HK-2 (cell line): ENCODE measurements around the gene RB1.
"Not testable (repeated sequence)": the region's sequence is repeated elsewhere in the genome, so short reads cannot be mapped to it uniquely, and the experiment has no call there.

Source experiments
- DNase-seq: peaks from one replicate; pipeline ENCODE4 v3.0.0-alpha.2; 2018; ENCODE audit not compliant: unreplicated experiment

The RB1 gene

DNA sequence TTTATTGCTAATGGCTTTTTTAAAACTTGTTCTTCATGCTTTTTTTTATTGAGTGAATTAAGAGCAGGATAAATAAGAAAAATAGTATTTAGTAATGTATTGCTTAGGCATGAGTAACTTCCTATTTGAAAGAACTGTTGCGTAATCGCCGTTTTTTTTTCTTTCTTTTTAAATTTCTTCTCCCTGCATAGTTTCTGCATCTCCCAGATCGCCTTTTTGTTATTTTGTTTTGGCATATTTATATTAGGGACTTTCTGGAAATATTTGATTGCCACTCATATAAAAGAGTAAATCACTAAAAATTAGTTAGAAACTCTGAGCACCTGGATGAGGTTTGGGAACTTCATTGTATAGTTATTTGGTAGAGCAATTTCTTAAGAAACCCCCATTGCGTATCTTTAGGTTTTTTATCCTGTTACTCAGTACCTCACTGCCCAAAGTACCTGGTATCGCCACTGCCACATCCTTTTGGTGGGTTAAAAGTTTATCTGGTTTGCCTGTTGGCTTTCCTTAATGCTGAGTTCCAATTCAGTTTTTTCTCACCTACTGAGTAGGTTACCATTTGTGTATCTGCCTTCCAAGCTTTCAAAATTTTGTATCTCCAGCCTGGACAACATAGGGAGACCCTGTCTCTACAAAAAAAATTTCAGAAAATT lies 145.5 kb downstream of the RB1 start:
- DNase-seq = no peak

DNA sequence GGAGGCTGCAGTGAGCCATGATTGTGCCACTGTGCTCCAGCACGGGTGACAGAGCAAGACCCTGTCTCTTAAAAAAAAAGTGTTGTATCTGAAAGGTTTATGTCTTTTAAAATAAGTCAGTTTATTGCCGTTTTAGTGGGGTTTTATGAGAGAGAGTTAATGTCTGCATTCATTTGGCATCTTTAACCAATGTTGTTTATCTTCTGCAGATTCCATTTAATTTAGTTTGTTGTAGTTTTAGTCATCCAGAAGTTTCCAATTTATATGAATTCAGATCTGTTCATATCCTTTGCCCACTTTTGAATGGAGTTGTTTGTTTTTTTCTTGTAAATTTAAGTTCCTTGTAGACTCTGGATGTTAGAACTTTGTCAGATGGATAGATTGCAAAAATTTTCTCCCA lies 146.1 kb downstream of the RB1 start:
- DNase-seq = no peak

DNA sequence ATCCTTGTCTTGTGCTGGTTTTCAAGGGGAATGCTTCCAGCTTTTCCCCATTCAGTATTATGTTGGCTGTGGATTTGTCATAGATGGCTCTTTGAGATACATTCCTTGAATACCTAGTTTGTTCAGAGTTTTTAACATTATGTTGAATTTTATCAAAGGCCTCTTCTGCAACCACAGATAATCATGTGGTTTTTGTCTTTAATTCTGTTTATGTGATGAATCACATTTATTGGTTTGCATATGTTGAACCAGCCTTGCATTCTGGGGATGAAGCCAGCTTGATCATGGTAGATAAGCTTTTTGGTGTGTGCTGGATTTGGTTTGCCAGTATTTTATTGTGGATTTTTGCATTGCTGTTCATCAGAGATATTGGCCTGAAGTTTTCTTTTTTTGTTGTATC lies 147.6 kb downstream of the RB1 start:
- not testable (repeated sequence) for DNase-seq

DNA sequence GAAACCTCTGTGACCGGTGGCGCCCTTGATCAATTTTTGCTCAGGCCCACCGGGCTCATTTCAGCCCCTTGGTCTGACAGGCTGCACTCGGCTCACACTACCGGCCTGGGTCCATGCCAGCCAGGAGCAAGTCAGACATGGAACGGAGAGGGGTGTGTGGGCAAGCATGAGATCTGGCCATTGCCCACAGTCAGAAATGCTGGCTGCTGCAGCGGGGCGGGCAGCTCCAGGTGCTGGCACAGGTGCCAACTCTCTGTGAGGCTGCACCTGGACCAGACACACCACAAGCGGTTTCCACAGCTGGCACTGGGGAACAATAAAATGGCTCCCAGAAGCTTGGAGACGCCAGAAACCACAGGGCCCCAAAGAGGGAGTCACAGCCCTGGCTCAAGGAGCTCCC lies 153.0 kb downstream of the RB1 start:
- DNase-seq = no peak

DNA sequence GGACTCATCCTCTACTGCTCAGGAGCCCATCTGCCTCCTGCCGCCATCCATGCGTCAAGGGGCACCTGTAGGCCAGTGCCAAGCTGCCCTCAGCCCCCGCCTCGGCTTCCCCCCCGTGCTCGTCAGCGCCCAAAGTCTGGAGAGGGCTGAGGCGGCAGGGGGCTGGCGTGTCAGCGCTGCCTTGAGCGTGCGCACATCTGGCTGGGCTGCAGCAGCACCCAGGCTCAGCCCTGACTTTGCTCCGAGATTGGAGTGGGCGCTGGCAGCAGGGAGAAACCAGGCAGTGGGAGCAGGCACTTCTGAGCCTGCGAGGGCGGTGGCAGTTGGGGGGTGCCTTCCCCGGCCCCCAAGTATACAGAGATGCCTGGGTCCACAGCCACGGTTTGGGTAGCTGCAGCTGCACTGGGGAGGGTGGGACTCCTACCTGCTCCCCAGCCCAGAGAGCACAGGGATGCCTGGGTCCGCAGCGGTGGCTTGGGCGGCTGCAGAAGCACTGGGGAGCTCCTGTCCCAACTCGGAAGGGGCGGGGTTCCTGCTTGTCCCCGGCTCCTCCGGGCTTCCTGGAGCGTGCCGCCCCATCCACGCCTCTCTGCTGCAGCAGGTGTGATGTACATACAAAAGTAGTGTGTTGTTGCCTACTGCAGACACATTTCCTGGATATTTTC lies 154.2 kb downstream of the RB1 start:
- DNase-seq = no peak

DNA sequence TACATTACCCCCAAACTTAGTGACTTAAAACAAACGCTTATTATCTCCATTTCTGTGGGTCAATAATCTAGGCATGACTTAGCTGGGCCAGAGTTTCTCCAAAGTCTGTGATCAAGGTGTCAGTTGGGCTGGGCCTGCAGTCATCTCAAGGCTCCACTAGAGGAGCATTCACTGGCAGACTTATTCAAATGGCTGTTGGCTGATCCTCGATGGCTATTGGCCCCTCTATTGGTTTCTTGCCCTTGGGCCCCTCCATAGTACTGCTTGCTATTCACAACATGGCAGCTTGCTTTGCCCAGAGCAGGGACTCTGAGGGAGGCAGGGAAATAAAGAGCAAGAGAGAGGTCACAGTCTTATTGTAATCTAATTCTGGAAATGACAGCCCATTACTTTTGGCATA lies 171.7 kb downstream of the RB1 start:
- DNase-seq = no peak

DNA sequence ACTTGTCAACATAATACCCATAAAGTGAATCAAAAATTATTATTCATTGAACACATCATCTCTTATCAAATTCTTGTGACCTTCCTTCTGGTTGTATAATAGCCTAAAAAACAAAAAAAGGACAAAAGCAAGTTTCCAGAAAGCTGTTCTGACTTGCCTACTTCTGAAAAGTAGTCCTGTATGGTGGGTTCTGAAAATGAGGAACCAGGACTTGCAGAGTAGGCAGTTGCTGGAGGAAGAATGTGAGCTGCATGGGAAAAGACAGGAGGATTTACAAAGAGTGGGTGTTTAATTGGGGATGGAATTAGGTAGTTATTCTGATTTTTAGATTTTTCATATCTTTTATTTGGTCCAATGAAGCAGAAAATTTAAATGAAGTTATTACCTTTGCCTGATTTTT lies 172.7 kb downstream of the RB1 start:
- DNase-seq = no peak

DNA sequence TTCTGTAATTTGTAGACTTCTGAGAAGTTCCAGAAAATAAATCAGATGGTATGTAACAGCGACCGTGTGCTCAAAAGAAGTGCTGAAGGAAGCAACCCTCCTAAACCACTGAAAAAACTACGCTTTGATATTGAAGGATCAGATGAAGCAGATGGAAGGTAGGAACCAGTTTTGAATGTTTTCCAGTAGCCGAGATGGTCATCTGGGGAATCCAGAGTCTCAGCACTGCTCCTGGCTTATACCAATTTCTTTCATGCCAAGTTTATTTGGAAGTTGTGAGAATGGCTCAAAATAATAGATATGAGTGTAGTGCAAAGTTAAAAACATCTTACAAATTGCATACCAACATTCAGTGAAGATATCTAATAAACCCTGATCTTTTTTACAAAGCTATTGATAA lies 173.1 kb downstream of the RB1 start:
- no peak for DNase-seq

DNA sequence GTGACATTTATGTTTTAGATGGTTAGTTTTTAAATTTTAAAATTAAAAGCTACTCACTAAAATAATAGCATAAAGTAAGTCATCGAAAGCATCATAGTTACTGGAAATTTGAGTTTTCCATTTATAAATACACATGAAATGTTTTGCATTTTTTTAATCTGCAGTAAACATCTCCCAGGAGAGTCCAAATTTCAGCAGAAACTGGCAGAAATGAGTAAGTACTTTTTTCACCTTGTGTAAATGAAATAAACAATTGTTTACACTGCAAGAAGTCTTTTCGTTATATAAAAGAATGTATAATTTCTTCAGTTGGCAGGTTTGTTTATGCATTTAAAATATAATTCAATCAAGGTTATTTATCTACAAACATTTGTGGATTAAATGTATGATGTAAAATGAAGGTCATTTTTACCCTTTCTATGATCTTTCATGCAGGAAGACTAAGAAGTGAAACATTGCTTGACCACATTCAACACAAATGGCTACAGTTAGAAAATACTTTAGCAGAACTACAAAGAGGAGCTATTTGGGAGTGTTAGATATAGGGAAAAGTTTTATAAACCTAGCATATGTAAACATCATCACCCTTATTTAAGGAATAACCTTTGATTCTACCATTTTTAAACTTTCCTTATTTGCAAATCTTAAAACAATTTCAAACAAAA lies 173.8 kb downstream of the RB1 start:
- no peak for DNase-seq

DNA sequence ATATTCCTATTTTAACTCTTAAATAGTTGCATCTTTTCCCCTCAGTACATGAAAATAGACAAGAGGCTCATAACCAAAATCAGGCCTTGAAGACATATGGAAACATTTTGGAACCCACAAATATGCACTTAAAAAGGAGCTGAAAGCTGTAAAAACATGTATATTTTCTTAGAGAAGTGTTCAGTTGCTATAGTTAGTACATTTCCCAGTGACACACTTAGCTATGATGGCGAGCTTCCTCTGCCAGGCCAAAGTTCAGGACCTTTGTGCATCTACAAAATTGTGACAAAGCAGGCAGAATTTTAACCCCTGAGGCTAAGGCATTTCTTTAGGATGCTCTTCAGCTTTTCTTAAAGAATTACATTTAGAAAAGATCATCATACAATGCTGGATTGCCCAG lies 174.8 kb downstream of the RB1 start:
- DNase-seq = no peak

DNA sequence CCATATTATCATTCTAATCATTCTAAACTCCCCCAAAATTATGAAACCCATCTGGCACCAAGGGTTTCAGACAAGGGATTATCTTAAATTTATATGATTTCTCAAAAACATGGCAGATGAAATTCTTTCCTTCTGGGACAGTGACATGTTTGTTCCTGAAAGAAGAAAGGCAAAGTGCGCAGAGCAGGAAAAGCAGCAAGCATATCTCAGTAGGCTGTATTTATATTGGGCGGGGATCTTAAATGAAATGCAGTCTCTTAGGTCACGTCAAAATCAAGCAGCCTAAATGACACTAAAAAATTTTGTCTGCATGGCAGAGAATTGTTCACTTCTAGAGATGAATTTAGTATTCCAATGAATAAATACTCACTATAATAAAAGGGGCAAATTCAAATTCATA lies 180.0 kb downstream of the RB1 start:
- DNase-seq = no peak

DNA sequence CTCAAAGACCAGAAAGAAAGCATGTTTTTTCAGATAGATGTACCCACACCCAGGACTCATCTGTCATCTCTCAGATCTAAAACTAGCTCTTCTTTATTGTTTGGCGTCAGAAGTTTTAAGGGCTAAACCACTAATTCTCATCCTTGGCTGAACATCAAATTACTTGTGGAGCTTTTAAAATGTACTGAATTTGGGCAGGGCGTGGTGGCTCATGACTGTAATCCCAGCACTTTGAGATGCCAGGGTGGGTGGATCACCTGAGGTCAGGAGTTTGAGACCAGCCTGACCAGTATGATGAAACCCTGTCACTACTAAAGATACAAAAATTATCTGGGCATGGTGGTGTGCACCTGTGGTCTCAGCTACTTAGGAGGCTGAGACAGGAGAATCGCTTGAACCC lies 181.9 kb downstream of the RB1 start:
- no peak for DNase-seq

DNA sequence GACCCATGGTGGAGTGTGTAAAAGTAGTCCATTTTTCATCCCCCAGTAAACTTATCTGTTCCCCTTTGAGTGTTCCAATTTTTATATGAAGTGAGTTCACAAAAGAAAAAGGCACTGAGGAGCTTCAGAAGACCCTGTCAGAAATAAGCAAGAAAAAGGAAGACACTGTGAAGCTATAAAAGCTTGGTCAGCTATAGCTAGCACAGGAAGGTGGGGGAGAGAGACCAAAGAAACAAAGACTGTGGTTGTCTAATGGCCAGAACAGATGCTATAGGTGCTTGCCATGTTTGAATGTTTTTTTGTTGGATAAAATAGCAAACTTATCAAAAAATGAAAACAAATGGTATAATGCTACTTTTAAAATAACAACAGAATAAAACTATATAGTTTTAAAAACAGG lies 182.8 kb downstream of the RB1 start:
- DNase-seq = no peak

DNA sequence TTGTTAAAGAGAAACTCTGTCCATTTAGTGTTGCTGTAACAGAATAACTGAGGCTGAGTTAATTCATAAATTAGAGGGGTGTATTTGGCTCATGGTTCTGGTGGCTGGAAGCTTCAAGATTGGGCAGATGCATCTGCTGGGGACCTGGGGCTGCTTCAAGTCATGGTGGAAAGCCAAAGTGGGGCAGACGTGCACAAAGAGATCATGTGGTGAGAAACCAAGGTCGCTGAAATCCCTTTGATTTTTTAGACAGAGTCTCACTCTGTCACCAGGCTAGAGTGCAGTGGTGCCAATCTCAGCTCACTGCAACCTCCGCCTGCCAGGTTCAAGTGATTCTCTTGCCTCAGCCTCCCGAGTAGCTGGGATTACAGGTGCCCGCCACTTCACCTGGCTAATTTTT lies 183.3 kb downstream of the RB1 start:
- DNase-seq = no peak

DNA sequence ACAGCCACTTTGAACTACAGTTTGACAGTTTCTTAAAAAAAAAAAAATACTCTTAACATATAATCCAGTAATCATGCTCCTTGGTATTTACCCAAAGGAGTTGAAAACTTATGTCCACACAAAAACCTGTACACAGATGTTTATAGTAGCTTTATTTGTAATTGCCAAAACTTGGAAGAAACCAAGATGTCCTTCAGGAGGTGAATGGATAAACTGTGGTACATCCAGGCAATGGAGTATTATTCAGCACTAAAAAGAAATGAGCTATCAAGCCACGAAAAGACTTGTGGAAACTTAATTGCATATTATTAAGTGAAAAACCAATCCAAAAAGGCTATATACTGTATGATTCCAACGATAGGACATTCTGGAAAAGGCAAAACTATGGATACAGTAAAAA lies 184.4 kb downstream of the RB1 start:
- DNase-seq = no peak

DNA sequence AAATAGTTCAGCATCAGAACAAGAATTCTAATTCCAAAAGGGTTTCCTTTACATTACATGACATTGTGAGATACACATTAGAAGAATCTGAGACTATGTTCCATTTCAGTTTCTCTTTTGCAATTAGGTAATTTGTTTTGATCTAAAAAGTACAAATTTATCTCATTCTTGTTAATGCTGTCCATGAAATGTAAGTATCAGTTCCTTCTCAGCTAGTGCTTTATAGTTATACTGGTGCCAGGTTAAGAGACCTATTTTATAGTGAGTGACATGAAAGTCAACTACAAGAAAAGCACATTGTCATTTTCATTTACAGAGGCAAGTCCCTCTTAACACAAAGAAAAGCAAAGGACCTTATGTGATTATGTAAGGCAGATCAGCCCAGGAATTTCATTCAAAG lies 185.4 kb downstream of the RB1 start:
- no peak for DNase-seq

DNA sequence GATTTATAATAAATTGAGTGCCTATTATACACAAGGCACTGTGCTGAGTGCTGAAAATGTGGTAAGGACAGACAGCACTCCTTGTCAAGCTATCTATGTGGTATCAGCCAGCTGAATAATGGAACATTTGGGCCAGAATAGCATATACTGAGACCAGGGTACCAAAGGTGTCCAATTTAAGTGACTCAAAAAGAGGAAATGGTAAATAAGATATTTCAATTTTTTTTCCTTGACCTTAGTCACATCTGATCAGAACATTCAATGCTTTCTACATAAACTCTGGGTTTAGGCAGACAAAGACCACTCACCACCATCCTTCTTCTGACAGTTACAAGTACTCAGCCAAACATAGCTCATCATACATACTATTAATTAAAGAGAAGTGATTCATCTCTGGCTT lies 186.1 kb downstream of the RB1 start:
- no peak for DNase-seq

DNA sequence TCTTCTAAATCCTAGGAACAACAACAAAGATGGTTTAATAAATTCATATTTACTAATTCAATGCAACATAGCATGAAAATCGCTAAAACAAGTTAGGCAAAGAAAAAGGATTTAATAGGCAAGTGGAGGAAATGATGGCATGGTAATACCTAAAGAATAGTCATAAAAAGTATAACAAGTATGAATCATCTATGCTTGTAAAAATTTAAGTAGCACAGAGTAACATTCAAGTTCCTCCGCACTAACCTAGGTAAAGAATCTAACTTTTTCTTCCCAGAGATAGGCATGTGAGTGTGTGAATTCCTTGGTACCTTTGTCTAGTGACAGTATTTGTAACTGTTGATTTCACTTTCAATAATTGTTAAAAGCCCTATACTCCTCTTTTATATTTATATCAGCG lies 186.7 kb downstream of the RB1 start:
- DNase-seq = no peak

DNA sequence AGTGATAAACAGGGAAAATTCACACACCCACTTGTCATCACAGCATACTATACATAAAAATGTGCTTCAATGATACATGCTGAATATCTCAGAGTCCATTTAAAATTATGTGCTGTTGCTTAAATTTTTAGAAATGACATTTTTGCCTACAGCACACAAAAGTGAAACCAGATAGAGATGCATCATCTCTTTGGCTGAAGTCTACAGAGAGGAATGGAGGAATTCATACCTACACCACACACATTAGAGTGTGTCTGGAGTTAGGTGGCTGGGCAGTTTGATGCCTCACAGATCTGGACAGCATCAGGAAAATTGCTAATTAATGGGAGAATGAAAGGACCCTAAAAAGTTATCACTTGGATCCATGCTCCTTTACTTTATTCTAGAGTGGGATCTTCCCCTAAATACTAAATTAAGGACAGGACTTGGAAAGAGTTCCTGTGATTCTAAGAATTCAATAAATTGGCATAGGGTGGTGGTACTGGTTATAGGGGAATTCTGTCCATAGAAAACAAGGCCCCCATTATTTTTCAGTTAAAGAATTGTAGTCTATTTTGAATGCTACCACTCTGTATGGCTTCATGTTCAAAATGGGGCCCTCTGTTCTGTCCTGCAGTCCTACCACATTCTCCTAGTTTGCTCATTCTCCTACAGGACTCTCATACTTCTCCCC lies 188.0 kb downstream of the RB1 start:
- no peak for DNase-seq

DNA sequence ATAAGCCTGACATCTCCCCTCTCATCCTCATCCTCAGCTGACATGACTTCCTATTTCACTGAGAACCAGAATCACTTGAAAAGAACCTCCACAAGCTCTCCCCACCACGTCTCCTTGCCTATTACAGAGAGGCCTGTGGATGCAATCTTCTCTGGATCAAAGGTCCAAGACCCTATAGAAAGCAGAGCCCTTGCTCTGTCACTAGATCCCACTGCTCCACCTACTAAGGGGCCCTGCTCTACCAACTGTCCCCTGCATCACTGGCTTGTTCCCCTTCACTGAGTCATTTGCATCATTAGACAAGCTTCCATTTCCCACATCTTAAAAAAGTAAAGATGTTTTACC lies 188.5 kb downstream of the RB1 start:
- no peak for DNase-seq

DNA sequence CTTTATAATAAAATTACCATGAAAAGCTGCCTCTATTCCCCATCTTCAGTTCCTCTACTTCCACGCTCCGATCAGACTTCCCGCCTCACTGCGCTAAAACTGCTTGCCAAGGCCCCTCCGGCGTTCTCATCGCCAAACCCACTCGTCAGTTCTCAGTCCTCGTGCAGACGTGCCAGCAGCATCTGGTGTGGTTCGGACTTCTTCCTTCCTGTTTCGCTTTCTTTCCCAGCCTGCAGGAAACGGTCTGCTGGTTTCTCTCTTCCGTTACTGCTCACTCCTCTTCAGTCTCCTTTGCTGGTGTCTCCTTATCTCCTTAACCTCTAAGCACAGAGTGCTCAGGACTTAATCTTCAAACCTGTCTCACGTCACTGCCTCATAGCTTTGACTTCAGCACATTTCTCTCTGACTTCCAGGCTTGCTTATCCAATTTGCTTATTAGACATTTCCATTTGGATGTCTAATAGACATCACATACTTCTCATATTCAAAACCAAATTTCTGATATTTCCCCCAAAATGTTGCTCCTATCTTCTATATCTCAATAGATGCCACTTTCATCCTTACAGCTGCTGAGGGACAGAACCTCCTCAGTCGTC lies 189.0 kb downstream of the RB1 start:
- no peak for DNase-seq

DNA sequence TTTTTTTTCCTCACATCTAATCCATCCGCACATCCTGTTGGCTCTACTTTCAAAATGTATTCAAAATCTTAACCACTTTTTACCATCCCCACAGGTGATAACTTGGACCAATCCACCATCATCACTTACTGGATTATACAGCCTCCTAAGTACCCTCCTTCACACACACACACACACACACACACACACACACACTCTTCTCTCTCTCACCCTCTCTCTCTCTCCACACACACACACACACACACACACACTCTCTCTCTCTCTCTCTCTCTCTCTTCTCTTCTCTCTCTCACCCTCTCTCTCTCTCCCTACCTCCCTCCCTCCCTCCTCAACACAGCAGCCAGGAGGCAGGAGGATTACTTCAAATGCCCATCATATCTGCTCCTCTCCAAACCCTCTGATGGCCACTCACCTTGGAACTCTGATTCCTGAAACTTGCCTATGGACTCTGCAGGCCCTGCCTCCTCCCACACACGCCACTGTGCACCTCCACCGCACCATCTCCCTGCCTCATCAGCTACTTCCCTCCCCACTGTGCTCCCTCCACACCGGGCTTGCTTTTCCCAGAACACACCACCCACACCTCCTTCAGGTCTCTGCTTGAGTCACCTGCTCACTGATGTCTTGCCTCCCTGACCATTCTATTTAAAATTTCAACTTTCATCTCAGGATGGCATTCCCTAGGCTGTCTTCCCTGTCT lies 189.7 kb downstream of the RB1 start:
- no peak for DNase-seq
